GM12872 (cell line): ENCODE data around the gene RAP1A.

ENCODE experiments used
- CTCF ChIP-seq: IDR thresholded peaks from 3 replicates; pipeline ENCODE4 v1.5.1; 2011; ENCODE audit warnings: low read depth, mild to moderate bottlenecking, low read length, moderate library complexity; ENCODE audit not compliant: insufficient read depth

Gene RAP1A

GRCh38 chr1:111733992-111734341 lies 114.4 kb downstream of the RAP1A start:
- TF ChIP-seq CTCF, result no peak

- TF ChIP-seq CTCF, result no peak
These were observed 114.8 kb downstream of the RAP1A start for GRCh38 chr1:111734426-111734825.

- no peak for TF ChIP-seq CTCF
These were observed 115.3 kb downstream of the RAP1A start for GRCh38 chr1:111734856-111735255.

GRCh38 chr1:111735321-111735720 lies 115.7 kb downstream of the RAP1A start:
- TF ChIP-seq CTCF, result no peak

- TF ChIP-seq CTCF, result no peak
These were observed 116.4 kb downstream of the RAP1A start for GRCh38 chr1:111735858-111736544.

GRCh38 chr1:111736548-111737215 lies 117.1 kb downstream of the RAP1A start:
- TF ChIP-seq CTCF, result no peak

GRCh38 chr1:111737216-111738132 lies 117.9 kb downstream of the RAP1A start:
- no peak for TF ChIP-seq CTCF
